ENCODE measurements around the gene APRT.

DNA sequence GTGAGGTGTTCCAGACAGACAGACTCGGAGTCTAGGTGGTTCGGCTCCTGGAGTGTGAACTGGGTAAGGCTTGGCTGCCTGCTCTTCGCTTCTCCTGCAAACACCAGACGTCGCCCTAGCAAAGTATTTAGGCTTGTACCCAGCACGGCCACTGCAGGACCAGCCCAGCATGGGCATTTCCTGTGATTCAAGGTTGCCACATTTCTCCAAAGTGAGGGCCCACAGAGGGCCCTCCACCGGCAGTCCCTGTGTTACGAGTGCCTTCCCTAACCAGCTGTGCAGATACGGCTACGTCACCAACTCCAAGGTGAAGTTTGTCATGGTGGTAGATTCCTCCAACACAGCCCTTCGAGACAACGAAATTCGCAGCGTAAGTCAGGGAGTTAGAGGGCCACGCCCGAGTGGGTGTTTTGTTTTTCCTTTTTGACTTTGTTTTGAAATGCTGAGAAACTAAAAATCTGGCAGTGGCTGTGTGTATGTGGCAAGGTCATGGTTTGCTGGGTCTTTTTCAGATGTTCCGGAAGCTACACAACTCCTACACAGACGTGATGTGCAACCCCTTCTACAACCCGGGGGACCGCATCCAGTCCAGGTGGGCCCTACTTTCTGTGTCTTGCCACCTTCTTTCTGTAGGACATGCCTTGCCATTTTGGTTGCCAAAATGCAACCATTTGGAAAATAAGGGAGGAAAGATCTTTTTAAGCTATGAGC is 47.8 kb upstream of the APRT start:
- TF ChIP-seq EP300 (IDR thresholded peaks at IDR 0.05) (no peak), POLR2A (IDR thresholded peaks at IDR 0.05; ENCODE audit: low read depth) (no peak), POLR2AphosphoS5 (IDR thresholded peaks at IDR 0.05) (no peak), CTCF (IDR thresholded peaks at IDR 0.05) (no peak)

All from esophagus muscularis mucosa (tissue), 4 donors.